Measurements from ENCODE around the gene GALE.
"Not testable (repeated sequence)": the region's sequence is repeated elsewhere in the genome, so short reads cannot be mapped to it uniquely, and the experiment has no call there.

DNA sequence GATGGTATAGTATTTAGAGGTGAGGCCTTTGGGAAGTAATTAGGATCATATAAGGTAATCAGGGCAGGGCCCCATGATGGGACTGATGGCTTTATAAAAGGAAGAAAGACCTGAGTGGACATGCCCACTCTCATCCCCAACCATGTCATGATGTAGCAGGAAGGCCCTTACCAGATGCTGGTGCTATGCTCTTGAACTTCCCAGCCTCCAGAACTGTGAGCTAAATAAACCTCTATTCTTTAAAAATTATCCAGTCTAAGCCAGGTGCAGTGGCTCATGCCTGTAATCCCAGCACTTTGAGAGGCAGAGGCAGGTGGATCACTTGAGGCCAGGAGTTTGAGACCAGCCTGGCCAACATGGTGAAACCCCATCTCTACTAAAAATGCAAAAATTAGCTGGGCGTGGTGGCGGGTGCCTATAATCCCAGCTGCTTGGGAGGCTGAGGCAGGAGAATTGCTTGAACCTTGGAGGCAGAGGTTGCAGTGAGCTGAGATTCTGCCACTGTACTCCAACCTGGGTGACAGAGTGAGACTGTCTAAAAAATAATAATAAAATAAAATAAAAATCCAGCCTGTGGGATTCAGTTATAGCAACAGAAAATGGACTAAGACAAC lies 47.0 kb upstream of the GALE start:
- TF ChIP-seq POLR2A (IDR thresholded peaks at IDR 0.05; ENCODE audit: extremely low read depth, insufficient read length); MYC (IDR thresholded peaks at IDR 0.05; ENCODE audit: low read depth, low read length): not testable (repeated sequence)
- TF ChIP-seq, protein P1, sequence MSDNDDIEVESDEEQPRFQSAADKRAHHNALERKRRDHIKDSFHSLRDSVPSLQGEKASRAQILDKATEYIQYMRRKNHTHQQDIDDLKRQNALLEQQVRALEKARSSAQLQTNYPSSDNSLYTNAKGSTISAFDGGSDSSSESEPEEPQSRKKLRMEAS (IDR thresholded peaks at IDR 0.05; ENCODE audit: low read depth, low read length), result not testable (repeated sequence)
- TF ChIP-seq, protein P2, sequence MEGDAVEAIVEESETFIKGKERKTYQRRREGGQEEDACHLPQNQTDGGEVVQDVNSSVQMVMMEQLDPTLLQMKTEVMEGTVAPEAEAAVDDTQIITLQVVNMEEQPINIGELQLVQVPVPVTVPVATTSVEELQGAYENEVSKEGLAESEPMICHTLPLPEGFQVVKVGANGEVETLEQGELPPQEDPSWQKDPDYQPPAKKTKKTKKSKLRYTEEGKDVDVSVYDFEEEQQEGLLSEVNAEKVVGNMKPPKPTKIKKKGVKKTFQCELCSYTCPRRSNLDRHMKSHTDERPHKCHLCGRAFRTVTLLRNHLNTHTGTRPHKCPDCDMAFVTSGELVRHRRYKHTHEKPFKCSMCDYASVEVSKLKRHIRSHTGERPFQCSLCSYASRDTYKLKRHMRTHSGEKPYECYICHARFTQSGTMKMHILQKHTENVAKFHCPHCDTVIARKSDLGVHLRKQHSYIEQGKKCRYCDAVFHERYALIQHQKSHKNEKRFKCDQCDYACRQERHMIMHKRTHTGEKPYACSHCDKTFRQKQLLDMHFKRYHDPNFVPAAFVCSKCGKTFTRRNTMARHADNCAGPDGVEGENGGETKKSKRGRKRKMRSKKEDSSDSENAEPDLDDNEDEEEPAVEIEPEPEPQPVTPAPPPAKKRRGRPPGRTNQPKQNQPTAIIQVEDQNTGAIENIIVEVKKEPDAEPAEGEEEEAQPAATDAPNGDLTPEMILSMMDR (IDR thresholded peaks at IDR 0.05; ENCODE audit: low read depth, low read length), result not testable (repeated sequence)
